SK-N-SH (cell line): ENCODE measurements around the gene CLDN10. TPM values are rescaled to one million over a fixed set of nuclear protein-coding genes. Genes with fewer than 3 reads are reported as not detected.

Source experiments
- CTCF ChIA-PET: fragments of 300-600, 350-600 bp; formaldehyde crosslinking; extraction: SDS; loops from one replicate; lab custom pipeline; 2021; lab: Yijun Ruan, JAX
- POLR2A ChIA-PET: fragments of 350-600 bp; sonication (Branson Sonifier 250); formaldehyde crosslinking; extraction: SDS; loops from one replicate; lab custom pipeline; 2020; ENCODE audit warnings: antibody characterized with exemption, inconsistent platforms; lab: Yijun Ruan, JAX
- DNase-seq: peaks from one replicate; pipeline ENCODE4 v3.0.0; 2012
- H2AFZ ChIP-seq: fragments of 200-600 bp; sonication (generic); 2 replicates; pipeline ENCODE4 v1.8.1; 2016; ENCODE audit warnings: antibody characterized with exemption, mild to moderate bottlenecking, low read depth
- H3F3A ChIP-seq: fragments of 200-600 bp; sonication (generic); replicated peaks from 2 replicates; pipeline ENCODE3; 2016; ENCODE audit warnings: antibody characterized with exemption, mild to moderate bottlenecking; ENCODE audit not compliant: insufficient read depth
- H3K27ac ChIP-seq, 2 experiments: fragments of 200-500 bp in 1 of 2; fragments of 200-600 bp in 1 of 2; sonication (Bioruptor generic) in 1 of 2; sonication (generic), shearing (Covaris generic) in 1 of 2; 2 replicates each; pipeline versions ENCODE4 v1.5.1 to v1.6.1; 2014 to 2016; ENCODE audit warnings: low read depth in 2 of 2, inconsistent platforms in 1 of 2, low read length in 1 of 2, mild to moderate bottlenecking in 1 of 2, mixed read lengths in 1 of 2
- H3K27me3 ChIP-seq: fragments of 200-600 bp; sonication (generic), shearing (Covaris generic); 2 replicates; pipeline ENCODE4 v1.6.1; 2016; ENCODE audit warnings: mixed run types; ENCODE audit not compliant: insufficient read depth
- H3K36me3 ChIP-seq, 2 experiments: fragments of 200-500 bp in 1 of 2; fragments of 200-600 bp in 1 of 2; sonication (Bioruptor generic) in 1 of 2; sonication (generic) in 1 of 2; replicated peaks in 1 of 2; 2 replicates each; pipeline versions ENCODE3 to v1.5.1; 2014 to 2016; ENCODE audit warnings: low read length in 1 of 2, mild to moderate bottlenecking in 1 of 2; ENCODE audit not compliant: insufficient read depth in 2 of 2, control insufficient read depth in 1 of 2
- H3K4me1 ChIP-seq, 2 experiments: fragments of 200-500 bp in 1 of 2; fragments of 200-600 bp in 1 of 2; sonication (Bioruptor generic) in 1 of 2; sonication (generic), shearing (Covaris generic) in 1 of 2; 2 replicates each; pipeline versions ENCODE4 v1.5.1 to v1.6.1; 2014 to 2016; ENCODE audit warnings: low read depth in 1 of 2, low read length in 1 of 2, mixed run types in 1 of 2; ENCODE audit not compliant: insufficient read depth in 2 of 2, control insufficient read depth in 1 of 2
- H3K4me2 ChIP-seq: fragments of 200-600 bp; sonication (generic), shearing (Covaris generic); 2 replicates; pipeline ENCODE4 v1.6.1; 2017; ENCODE audit warnings: mixed run types
- H3K4me3 ChIP-seq, 2 experiments: fragments of 200-500 bp in 1 of 2; fragments of 200-600 bp in 1 of 2; sonication (Bioruptor generic) in 1 of 2; sonication (generic), shearing (Covaris generic) in 1 of 2; 2 replicates each; pipeline versions ENCODE4 v1.5.1 to v1.8.1; 2014 to 2016; ENCODE audit warnings: low read depth in 2 of 2, inconsistent platforms in 1 of 2, low read length in 1 of 2, mild to moderate bottlenecking in 1 of 2, mixed read lengths in 1 of 2, moderate library complexity in 1 of 2
- H3K79me2 ChIP-seq: fragments of 200-600 bp; sonication (generic); 2 replicates; pipeline ENCODE4 v1.8.1; 2017; ENCODE audit warnings: mild to moderate bottlenecking; ENCODE audit not compliant: insufficient read depth
- H3K9ac ChIP-seq: fragments of 200-600 bp; sonication (generic); 2 replicates; pipeline ENCODE4 v1.6.1; 2017; ENCODE audit warnings: mixed run types
- H3K9me2 ChIP-seq: fragments of 200-600 bp; sonication (generic); 2 replicates; pipeline ENCODE4 v1.6.1; 2017; ENCODE audit warnings: mixed run types
- H3K9me3 ChIP-seq: fragments of 200-600 bp; sonication (generic); 2 replicates; pipeline ENCODE4 v1.6.1; 2017; ENCODE audit warnings: mixed run types, mild to moderate bottlenecking, moderate library complexity
- H4K20me1 ChIP-seq: fragments of 200-600 bp; sonication (generic); 2 replicates; pipeline ENCODE4 v1.6.1; 2017; ENCODE audit warnings: mild to moderate bottlenecking, mixed run types; ENCODE audit not compliant: insufficient read depth
- CHD2 ChIP-seq: fragments of 150-350 bp; IDR thresholded peaks from 2 replicates; pipeline ENCODE4 v1.6.1; 2018; ENCODE audit warnings: low read length; ENCODE audit not compliant: partially characterized antibody
- EZH2phosphoT487 ChIP-seq: fragments of 200-600 bp; sonication (generic); IDR thresholded peaks from 2 replicates; pipeline ENCODE4 v1.6.1; 2017; ENCODE audit warnings: low read depth, mixed run types, mild to moderate bottlenecking, antibody characterized with exemption, moderate library complexity, borderline replicate concordance
- FOSL2 ChIP-seq: IDR thresholded peaks from 2 replicates; pipeline ENCODE4 v1.4.0; 2012; ENCODE audit warnings: low read depth, mild to moderate bottlenecking, moderate library complexity, borderline replicate concordance
- FOXJ3 ChIP-seq: sonication (generic); formaldehyde crosslinking; IDR thresholded peaks from 2 replicates; pipeline ENCODE4 v1.5.1; 2020; ENCODE audit warnings: mild to moderate bottlenecking, missing genetic modification reagents
- IRF3 ChIP-seq: fragments of 150-350 bp; IDR thresholded peaks from 2 replicates; pipeline ENCODE4 v1.6.1; 2016; ENCODE audit warnings: mild to moderate bottlenecking, low read depth, low read length
- JUND ChIP-seq: IDR thresholded peaks from 2 replicates; pipeline ENCODE4 v1.4.0; 2012
- MEF2A ChIP-seq: IDR thresholded peaks from 2 replicates; pipeline ENCODE4 v1.4.0; 2012; ENCODE audit warnings: low read depth, borderline replicate concordance
- MXI1 ChIP-seq: IDR thresholded peaks from 2 replicates; pipeline ENCODE4 v1.6.1; 2012; ENCODE audit warnings: mild to moderate bottlenecking, low read depth, low read length, improper control_type of control experiment
- NFIC ChIP-seq: IDR thresholded peaks from 2 replicates; pipeline ENCODE4 v1.4.0; 2012; ENCODE audit warnings: borderline replicate concordance
- PBX3 ChIP-seq: IDR thresholded peaks from 2 replicates; pipeline ENCODE4; 2012
- RAD21 ChIP-seq: IDR thresholded peaks from 2 replicates; pipeline ENCODE4 v1.6.1; 2012; ENCODE audit warnings: mild to moderate bottlenecking, low read length
- REST ChIP-seq: IDR thresholded peaks from 2 replicates; pipeline ENCODE4 v1.6.1; 2012; ENCODE audit warnings: mild to moderate bottlenecking, low read depth, low read length, moderate library complexity
- SMC3 ChIP-seq: IDR thresholded peaks from 2 replicates; pipeline ENCODE4 v1.6.1; 2012; ENCODE audit warnings: low read depth, low read length, improper control_type of control experiment
- TAF1 ChIP-seq: IDR thresholded peaks from 2 replicates; pipeline ENCODE4 v1.6.1; 2012; ENCODE audit warnings: low read depth, mild to moderate bottlenecking, low read length, moderate library complexity, borderline replicate concordance
- WGBS: methylation state at CpG from one replicate; pipeline ENCODE4 v1.1.6; 2017; ENCODE audit warnings: low lambda C conversion rate; 5-methylcytosine and 5-hydroxymethylcytosine counted together
- polyA plus RNA-seq, 3 experiments: library from polyadenylated mRNA; depleted of rRNA; stranded (reverse); fragments of >200 nt; gene quantifications; 2 replicates each; pipeline ENCODE4 v1.2.3, GENCODE V29; 2012
- TF ChIP-seq, protein P1 (sequence below): IDR thresholded peaks from 2 replicates; pipeline ENCODE4 v1.4.0; 2012; ENCODE audit warnings: low read depth, borderline replicate concordance

The CLDN10 gene
- polyA plus RNA-seq, 1 of the 3 experiments (the other 2 are of a cell fraction), result 0.05 TPM

DNA sequence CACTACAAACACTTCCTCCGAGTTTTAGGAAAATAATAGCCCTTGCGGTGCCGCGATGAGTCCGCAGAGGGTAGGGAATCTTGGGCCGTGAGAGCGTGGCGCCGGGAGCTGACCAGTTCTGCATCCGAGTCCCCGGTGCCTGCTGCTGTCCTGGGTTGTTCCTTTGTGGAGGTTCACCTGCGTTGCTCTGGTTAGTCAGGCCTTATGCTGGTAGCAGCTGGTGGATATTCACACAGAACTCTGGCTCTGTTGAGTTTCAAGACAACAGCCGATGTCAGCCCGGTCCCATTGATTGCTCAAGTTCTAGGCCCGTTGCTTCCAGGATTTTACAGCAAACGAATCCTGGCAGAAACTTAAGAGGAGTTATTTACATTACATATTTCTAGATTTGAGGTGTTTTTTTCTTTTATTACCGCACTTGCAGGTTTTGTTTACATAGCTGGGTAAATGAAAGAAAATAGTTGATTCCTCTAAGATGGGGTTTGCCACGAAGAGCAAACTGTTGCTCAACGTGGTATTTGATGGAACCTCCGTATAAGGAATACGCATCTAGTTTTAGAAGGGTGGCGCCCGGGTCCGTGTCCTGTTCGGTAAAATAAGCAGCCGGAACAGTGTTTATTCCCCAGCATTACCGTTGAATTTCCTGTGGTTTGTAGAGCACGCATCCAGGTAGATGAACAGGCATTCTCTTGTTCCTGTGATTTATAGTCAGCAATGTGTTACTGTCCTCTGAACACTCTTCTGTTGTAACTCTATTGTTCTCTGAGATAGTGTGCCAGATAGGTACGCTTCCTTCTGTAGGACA lies 1.3 kb downstream of the CLDN10 start:
- Histone ChIP-seq H3K36me3 (no peaks in the 10 kb centered on the region), H3K79me2 (no peaks in the 10 kb centered on the region), H3K9me2 (no peaks in the 10 kb centered on the region), H3K4me1 (no peaks in the 10 kb centered on the region; a peak in 1 of 4 replicates), H3K9me3 (no peaks in the 10 kb centered on the region), H4K20me1 (no peaks in the 10 kb centered on the region), H3F3A (no peaks in the 10 kb centered on the region), H3K4me2 (no peak overlapping the region), H3K27ac (no peak overlapping the region), H3K4me3 (no peak overlapping the region), H3K9ac (no peak overlapping the region), H2AFZ (no peak overlapping the region), H3K27me3 (no peaks in the 10 kb centered on the region)
- ChIA-PET POLR2A (no interaction called here), CTCF (interaction anchor here (0.6 to 1.6 kb wide), 5 partner anchors 11 to 362 kb away, joined by 3 to 7 read pairs (median 3); no protein-coding TSS in a partner anchor)
- TF ChIP-seq JUND (no peak), RAD21 (no peak), NFIC (no peak), CHD2 (no peak), FOSL2 (no peak), MXI1 (no peak), REST (no peak), TAF1 (no peak), MEF2A (no peak), FOXJ3 (CRISPR knock-in tag) (no peak), IRF3 (no peak), SMC3 (no peak), EZH2phosphoT487 (no peak), PBX3 (no peak)
- TF ChIP-seq, protein P1, sequence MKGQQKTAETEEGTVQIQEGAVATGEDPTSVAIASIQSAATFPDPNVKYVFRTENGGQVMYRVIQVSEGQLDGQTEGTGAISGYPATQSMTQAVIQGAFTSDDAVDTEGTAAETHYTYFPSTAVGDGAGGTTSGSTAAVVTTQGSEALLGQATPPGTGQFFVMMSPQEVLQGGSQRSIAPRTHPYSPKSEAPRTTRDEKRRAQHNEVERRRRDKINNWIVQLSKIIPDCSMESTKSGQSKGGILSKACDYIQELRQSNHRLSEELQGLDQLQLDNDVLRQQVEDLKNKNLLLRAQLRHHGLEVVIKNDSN, result no peak
- 92% methylated on average over 29 of the region's 29 CpGs for WGBS
- DNase-seq, result no peak
